ENCODE results near the gene GBA3. TPM values are rescaled to one million over a fixed set of nuclear protein-coding genes. Genes with fewer than 3 reads are reported as not detected.

Gene GBA3
- total RNA-seq, 4 donors from 2014 or later, result not detected

GRCh38 chr4:22688236-22688635 lies 4.5 kb upstream of the GBA3 start:
- H3K9me3 ChIP-seq, result no peaks in the 10 kb centered on the region
- no peak for DNase-seq
- intact Hi-C loops (cut with DNase I), result no loop called here
- H3K4me1 ChIP-seq, result peaks cover 0 to 6% (median 0%) of the 10 kb centered on the region in 3 donors
- no peak for TF ChIP-seq POLR2A (IDR thresholded peaks at IDR 0.05)
- TF ChIP-seq CTCF (IDR thresholded peaks at IDR 0.05), result no peak
- no peaks in the 10 kb centered on the region for H3K36me3 ChIP-seq
- 64 to 69% methylated on average over 3 of the region's 3 CpGs for WGBS, 2 donors
- no peak overlapping the region for H3K4me3 ChIP-seq
- peaks cover 0 to 59% (median 0%) of the 10 kb centered on the region in 4 donors for H3K27me3 ChIP-seq
- H3K27ac ChIP-seq, result no peak overlapping the region

- WGBS, 2 donors, result 81 to 89% methylated on average over 3 of the region's 3 CpGs
- intact Hi-C loops (cut with DNase I), result no loop called here
- Histone ChIP-seq H3K27ac (no peak overlapping the region), H3K36me3 (no peaks in the 10 kb centered on the region), H3K4me1 (peaks cover 0 to 6% (median 0%) of the 10 kb centered on the region in 3 donors), H3K9me3 (no peaks in the 10 kb centered on the region), H3K4me3 (no peak overlapping the region), H3K27me3 (peaks cover 0 to 64% (median 0%) of the 10 kb centered on the region in 4 donors)
- no peak for TF ChIP-seq POLR2A (IDR thresholded peaks at IDR 0.05)
- TF ChIP-seq CTCF (IDR thresholded peaks at IDR 0.05), result no peak
- no peak for DNase-seq
Measured at GRCh38 chr4:22689428-22689827, 3.3 kb upstream of the GBA3 start.

- no peak overlapping the region for H3K27ac ChIP-seq
- 44 to 65% methylated on average over 1 of the region's 1 CpG for WGBS, 2 donors
- H3K36me3 ChIP-seq, result no peaks in the 10 kb centered on the region
- no peak overlapping the region for H3K4me3 ChIP-seq
- H3K9me3 ChIP-seq, result no peaks in the 10 kb centered on the region
- no peak for DNase-seq
- peaks cover 0 to 46% (median 0%) of the 10 kb centered on the region in 4 donors for H3K27me3 ChIP-seq
- H3K4me1 ChIP-seq, result no peaks in the 10 kb centered on the region
- intact Hi-C loops (cut with DNase I), result no loop called here
- TF ChIP-seq POLR2A (IDR thresholded peaks at IDR 0.05) (no peak), CTCF (IDR thresholded peaks at IDR 0.05) (no peak)
Measured at GRCh38 chr4:22695029-22695428, 2.3 kb downstream of the GBA3 start.

- TF ChIP-seq POLR2A (IDR thresholded peaks at IDR 0.05) (no peak), CTCF (IDR thresholded peaks at IDR 0.05) (no peak)
- Histone ChIP-seq H3K27me3 (peaks cover 0 to 44% (median 0%) of the 10 kb centered on the region in 4 donors), H3K4me3 (no peak overlapping the region), H3K36me3 (no peaks in the 10 kb centered on the region), H3K4me1 (no peaks in the 10 kb centered on the region), H3K9me3 (no peaks in the 10 kb centered on the region), H3K27ac (no peak overlapping the region)
- intact Hi-C loops (cut with DNase I), result no loop called here
- DNase-seq, result no peak
- WGBS, 2 donors, result 50 to 55% methylated on average over 3 of the region's 3 CpGs
Measured at GRCh38 chr4:22695917-22696316, 3.2 kb downstream of the GBA3 start.

- Histone ChIP-seq H3K27me3 (no peaks in the 10 kb centered on the region), H3K27ac (no peak overlapping the region), H3K4me3 (no peak overlapping the region), H3K36me3 (no peaks in the 10 kb centered on the region), H3K9me3 (no peaks in the 10 kb centered on the region), H3K4me1 (no peaks in the 10 kb centered on the region)
- no peak for DNase-seq
- 52 to 69% methylated on average over 6 of the region's 6 CpGs for WGBS, 2 donors
- TF ChIP-seq POLR2A (IDR thresholded peaks at IDR 0.05), result no peak
- no peak for TF ChIP-seq CTCF (IDR thresholded peaks at IDR 0.05)
- intact Hi-C loops (cut with DNase I), result no loop called here
Measured at GRCh38 chr4:22703912-22704311, 11.2 kb downstream of the GBA3 start.

Measured in esophagus squamous epithelium (tissue), 5 donors.